ENCODE results near the gene MYO7A.

Gene MYO7A

GRCh38 chr11:77201991-77202841 is 74.2 kb downstream of the MYO7A start:
- DNase-seq (ENCODE audit: low spot score), result no peak

DNA sequence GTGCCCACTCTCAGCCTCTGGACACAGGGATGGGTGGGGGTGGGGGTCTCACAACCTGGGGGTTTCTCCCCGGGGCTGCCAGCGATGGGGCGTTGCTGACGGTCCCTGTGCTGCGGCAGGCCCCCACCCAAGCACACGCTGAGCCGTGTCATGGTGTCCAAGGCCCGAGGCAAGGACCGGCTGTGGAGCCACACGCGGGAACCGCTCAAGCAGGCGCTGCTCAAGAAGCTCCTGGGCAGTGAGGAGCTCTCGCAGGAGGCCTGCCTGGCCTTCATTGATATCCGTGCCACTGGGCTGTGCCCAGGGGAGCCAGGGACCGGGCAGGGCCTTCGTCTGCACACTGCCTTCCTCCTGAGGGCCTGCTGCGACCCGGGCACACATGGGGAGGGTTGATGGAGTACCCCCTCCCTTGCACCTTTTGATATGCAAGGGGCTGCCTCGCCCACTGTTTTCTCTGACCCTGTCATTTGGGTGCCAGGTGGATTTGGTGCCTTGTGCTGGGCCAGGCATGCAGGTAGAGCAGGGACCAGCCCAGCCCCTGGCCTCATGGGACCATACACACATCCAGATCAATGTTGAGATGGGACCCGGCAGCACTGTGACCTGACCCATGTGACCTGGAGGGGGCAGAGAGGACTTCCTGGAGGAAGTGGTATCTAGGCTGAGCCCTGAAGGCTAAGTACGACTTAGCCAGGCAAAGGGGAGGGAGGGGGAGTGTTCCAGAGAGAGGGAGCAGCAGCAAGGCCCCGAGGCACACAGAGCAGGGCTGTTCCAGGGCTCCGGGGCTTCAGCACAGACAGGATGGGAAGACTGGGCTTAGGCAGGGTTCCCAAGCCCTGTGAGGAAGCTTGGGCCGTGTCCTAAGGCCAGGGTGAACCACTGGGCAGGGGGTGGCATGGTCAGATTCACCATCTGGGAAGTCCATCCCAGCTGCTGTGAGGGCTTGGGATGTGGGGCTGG is 75.2 kb downstream of the MYO7A start:
- DNase-seq (ENCODE audit: low spot score), result no peak

DNA sequence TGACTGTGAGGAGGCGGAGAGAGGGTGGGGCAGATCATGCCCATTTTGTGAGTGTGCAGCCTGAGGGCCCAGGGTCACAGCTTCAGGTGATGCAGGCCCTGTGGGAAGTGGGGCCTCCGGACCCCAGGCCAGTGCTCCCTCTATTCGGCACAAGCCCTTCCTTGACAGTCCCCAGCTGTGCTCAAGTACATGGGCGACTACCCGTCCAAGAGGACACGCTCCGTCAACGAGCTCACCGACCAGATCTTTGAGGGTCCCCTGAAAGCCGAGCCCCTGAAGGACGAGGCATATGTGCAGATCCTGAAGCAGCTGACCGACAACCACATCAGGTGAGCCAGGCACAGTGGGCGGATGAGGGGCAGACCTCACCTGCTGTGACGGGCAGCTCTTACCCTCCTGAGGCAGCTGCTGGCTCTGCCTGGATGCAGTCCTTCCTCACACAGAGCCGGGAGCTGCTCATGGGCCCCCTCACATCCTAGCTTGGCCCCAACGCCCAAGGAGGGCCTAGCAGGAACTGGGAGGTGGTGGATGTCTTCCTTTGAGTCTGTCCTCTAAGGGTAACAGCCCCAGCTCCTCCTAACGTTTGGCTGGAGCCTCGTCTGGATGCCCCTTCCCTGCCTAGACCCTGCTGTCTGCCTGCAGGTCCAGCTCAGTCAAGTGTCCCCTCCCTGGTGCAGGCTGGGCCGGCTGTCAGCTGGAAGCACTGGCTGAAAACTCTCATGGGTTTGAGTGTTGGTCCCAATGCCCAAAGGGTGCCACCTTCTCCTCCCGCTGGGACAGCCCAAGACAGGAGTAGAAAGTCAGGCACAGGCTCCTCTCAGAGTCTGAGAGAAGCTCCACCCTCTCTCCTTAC is 76.1 kb downstream of the MYO7A start:
- DNase-seq (ENCODE audit: low spot score), result no peak

DNA sequence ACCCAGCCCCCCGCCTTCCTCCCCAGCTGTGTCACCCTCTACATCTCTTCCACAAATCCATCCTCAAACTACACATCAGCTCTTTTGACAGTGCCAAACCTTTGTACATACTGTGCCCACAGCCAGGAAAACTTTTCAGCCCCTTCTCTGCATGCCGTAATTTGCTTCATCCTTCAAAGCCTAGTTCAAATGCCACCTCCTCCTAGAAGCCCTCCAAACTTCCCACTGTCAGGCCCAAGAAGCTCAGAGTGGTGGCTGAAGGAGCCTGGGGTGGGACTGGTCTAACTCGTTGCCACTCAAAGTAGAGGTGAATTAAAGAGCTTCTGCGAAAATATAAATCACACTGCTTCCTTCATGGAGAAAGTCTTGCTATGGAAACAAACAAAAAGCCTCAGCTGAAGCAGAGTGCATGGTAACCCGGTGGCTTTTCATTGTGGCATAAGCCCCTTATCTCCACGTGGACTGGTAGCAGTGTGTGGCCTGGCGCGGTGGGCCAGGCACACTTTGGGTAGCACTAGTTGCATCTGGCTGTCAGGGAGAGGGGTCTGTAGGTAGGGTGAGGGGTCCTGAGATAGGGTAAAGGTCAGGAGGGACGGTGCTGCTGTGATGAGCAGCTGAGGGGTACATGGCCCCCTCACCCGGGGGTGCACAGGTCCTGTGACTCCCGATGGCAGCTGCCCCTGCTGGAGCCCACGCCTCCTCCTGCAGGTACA is 76.9 kb downstream of the MYO7A start:
- no peak for DNase-seq (ENCODE audit: low spot score)

- DNase-seq (ENCODE audit: low spot score), result no peak
These were observed 77.6 kb downstream of the MYO7A start for GRCh38 chr11:77205467-77206263.

- DNase-seq (ENCODE audit: low spot score), result no peak
These were observed 78.4 kb downstream of the MYO7A start for GRCh38 chr11:77206264-77207018.

- no peak for DNase-seq (ENCODE audit: low spot score)
These were observed 79.0 kb downstream of the MYO7A start for GRCh38 chr11:77207019-77207485.

DNA sequence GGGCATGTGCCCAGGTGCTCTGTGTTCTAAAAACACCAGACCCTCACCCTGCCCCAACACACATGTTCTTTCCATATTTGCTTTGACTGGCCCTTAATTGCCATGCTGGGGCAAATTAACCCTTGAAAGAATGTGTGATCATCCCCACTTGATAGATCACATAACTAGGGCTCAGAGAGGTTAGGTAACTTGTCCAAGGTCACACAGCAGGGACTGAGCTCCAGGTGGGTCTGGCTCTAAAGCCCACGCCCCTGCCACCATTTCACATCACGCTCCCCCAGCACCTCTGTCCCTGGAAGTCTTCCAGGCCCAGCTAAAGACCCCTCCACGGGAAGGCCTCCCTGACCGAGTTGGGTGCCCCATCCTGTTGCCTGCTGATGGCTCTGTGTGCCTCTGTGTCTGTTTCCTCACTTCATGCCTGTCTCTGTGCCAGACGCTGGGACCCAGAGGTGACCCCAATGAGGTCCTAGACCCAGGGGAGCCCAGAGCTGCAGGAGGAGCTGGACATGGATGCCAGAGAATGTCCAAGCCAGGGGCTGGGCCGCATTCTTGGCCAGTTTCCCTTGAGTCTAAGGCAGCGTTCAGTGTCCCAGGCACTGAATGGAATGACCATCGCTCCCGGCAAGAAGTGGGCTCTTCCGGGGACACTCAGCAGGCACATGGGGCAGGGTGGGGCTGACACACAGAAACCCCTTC is 79.7 kb downstream of the MYO7A start:
- DNase-seq (ENCODE audit: low spot score), result no peak

- no peak for DNase-seq (ENCODE audit: low spot score)
These were observed 80.5 kb downstream of the MYO7A start for GRCh38 chr11:77208535-77208934.

DNA sequence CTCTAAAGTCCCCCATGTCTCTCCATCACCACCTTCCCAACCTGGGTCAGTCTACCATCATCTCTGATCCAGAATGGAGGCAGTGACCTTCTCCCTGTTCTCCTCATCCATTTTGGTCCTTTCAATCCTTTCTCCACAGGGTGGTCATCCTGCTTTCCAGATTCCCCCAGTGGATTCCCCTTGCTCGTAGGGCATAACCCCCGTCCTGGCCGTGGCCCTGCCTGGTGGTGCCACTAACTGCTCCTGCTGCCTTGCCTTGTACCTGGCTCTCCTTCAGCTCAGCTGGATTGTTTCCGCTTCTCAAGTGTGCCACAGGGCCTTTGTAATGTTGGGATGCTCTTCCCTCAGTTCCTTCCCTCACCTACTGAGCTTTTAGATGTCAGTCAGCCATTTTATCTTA is 81.6 kb downstream of the MYO7A start:
- no peak for DNase-seq (ENCODE audit: low spot score)

GRCh38 chr11:77211040-77211451 is 83.0 kb downstream of the MYO7A start:
- no peak for DNase-seq (ENCODE audit: low spot score)

- no peak for DNase-seq (ENCODE audit: low spot score)
These were observed 83.7 kb downstream of the MYO7A start for GRCh38 chr11:77211594-77212251.

DNA sequence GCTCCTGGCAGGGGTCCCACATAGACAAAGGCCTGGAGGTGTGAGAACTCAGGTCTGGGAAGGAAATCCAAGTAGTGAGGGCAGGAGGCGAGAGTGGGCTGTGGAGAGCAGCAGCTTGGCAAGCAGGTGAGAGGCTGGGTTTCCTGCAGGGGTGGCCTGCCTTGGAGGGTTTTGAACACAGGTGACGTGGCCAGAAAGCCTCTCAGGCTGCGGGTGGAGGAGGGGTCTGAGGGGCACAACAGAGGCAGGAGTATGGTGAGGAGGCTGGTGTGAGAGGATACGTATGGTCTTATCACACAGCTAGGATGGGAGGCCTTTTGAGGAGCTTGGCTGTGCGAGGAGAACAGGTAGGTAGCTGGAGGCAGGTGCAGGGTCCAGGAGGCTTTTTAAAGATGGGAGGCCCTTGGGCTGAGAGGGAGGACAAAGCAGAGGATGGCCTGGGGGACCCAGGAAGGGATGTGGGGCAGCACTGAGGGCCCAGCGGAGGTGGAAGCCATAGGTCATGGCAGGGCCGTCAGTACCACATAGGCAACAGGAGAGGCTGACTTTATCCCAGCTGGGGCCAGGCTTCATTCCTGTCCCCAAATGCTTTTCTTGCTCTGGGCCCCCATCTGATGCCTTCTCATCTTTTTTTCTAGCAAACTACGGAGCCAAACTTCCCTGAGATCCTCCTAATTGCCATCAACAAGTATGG is 84.4 kb downstream of the MYO7A start:
- no peak for DNase-seq (ENCODE audit: low spot score)

- no peak for DNase-seq (ENCODE audit: low spot score)
These were observed 85.1 kb downstream of the MYO7A start for GRCh38 chr11:77213029-77213579.

DNA sequence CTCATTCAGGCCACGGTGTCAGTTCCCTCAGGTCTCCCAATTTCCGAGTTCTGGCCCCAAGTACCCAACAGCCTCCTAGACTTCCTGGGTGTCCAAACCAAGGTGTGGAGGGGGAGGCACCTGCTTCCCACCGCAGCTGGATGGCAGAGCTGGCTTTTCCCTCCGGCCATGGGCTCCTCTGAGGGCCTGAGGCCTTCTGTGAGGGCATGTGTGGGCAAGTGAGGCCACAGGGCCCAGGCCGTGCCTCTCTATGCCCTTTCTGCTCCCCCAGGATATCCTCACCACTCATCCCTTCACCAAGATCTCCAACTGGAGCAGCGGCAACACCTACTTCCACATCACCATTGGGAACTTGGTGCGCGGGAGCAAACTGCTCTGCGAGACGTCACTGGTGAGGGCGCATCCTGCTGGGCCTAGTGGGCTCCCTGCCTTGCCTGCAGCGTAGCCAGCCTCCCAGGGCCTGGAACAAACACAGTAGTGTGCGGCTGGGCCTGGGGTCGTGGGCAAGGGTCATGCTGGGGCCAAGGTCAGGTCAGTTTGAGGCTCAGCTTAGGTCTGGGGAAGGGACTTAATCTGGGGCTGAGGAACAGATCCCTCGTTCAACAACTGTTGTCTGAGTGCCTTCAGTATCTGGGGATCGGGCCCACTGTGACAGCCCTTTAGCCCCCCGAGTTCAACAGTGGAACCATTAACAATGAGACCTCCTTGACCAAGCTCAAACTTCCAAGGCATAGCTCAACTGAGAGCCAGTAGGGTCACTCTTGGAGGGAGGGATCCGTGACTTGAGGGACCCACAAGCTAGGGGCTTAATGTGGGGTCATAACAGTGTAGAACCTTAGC is 85.8 kb downstream of the MYO7A start:
- no peak for DNase-seq (ENCODE audit: low spot score)

- DNase-seq (ENCODE audit: low spot score), result no peak
These were observed 86.5 kb downstream of the MYO7A start for GRCh38 chr11:77214557-77214956.

GRCh38 chr11:77215106-77215505 is 87.1 kb downstream of the MYO7A start:
- no peak for DNase-seq (ENCODE audit: low spot score)
